PC-3 (cell line): ENCODE data around the gene CEBPA.

Source experiments
- CTCF ChIP-seq: fragments of 300-600 bp; sonication (generic); conservative IDR thresholded peaks from 2 replicates; pipeline ENCODE4 v1.5.1; 2017; ENCODE audit warnings: antibody characterized with exemption, low read depth, mild to moderate bottlenecking, low read length
- EZH2 ChIP-seq: fragments of 300-600 bp; sonication (generic); IDR thresholded peaks from one replicate; pipeline ENCODE4 v1.6.1; 2017; ENCODE audit warnings: antibody characterized with exemption, mild to moderate bottlenecking, low read length; ENCODE audit not compliant: unreplicated experiment
- EZH2phosphoT487 ChIP-seq: fragments of 300-600 bp; sonication (generic); IDR thresholded peaks from 2 replicates; pipeline ENCODE4 v1.6.1; 2018; ENCODE audit warnings: mild to moderate bottlenecking, antibody characterized with exemption, low read length, borderline replicate concordance

GRCh38 chr19:33273881-33274662 is 28.3 kb downstream of the CEBPA start:
- no peak for TF ChIP-seq EZH2
- no peak for TF ChIP-seq CTCF
- no peak for TF ChIP-seq EZH2phosphoT487
